Measurements from ENCODE around the gene TDRD9.

TDRD9 gene

DNA sequence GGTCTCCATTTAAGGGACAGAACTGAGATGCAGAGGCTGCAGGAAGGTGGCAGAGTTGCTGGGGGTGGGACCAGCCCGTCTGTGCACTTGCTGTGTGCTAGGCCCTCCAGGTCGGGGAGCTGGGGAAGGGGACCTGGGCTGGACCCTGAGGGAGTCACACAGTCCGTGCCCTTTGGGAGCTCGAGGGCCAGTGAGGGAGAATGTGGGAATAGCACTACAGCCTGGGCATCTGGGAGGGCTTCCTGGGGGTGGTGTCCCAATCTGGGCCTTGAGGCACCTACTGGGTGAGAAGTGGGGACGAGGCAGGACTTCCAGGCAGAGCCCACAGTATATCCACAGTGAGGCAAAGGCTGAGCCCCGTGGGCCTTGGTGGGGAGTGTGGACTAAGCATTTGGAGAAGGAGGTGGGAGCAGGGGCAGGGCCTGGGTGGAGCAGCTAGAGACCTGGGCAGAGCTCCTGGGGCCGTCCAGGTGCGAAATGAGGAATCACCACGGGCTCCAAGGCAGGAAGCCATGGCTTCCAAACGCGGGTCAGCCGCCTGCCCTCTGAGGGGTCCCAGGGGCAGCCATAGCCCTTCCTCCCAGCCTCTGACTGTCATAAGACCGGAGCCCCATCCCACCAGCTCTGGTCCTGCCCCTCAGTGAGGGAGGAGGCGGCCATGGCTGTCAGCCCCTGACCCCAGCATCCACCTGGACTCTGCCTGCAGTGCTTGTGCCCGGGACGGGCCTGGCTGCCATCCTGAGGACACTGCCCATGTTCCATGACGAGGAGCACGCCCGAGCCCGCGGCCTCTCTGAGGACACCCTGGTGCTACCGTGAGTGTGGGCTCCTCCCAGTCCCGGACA lies 163.9 kb downstream of the TDRD9 start:
- H3K4me3 ChIP-seq = no peak overlapping the region
- H3K9me3 ChIP-seq (ENCODE audit: low read depth, low read length) = no peaks in the 10 kb centered on the region
- H3K9ac ChIP-seq (ENCODE audit: insufficient read length) = no peak overlapping the region
- no peak for DNase-seq (ENCODE audit: low read depth, low spot score)
- no peak for TF ChIP-seq POLR2AphosphoS5 (IDR thresholded peaks at IDR 0.05; ENCODE audit: borderline replicate concordance, low read depth, low read length)
- TF ChIP-seq EZH2 (IDR thresholded peaks at IDR 0.05) = no peak
- no peak for TF ChIP-seq FOXP2 (optimal IDR thresholded peaks at IDR 0.05; ENCODE audit: control extremely low read depth, extremely low read length, insufficient read depth)
- H3K27ac ChIP-seq = no peak overlapping the region
- no peaks in the 10 kb centered on the region for H3K36me3 ChIP-seq (ENCODE audit: insufficient read depth, low read length)

DNA sequence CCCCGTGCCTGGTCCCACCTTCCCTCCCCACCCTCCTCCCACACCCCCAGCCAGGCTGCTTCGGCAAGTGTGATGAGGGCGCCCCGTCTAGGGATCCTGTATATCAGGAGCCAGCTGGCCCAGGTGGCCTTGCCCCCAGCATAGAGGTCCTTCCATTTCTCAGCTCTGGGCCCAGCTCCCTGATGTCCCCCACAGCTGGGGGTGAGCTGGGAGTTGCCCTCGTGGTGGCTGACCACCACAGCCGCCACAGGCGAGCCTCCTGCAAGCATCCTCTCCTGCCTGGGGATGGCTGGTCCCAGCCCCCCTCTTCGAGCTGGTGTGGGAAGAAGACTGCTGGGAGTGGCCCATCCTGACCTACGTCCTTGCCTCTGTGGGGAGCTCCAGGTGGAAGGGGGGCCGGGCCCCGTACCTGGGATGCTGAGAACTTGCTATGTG lies 164.7 kb downstream of the TDRD9 start:
- no peak for DNase-seq (ENCODE audit: low read depth, low spot score)
- H3K9ac ChIP-seq (ENCODE audit: insufficient read length) = no peak overlapping the region
- no peak for TF ChIP-seq POLR2AphosphoS5 (IDR thresholded peaks at IDR 0.05; ENCODE audit: borderline replicate concordance, low read depth, low read length)
- no peak for TF ChIP-seq FOXP2 (optimal IDR thresholded peaks at IDR 0.05; ENCODE audit: control extremely low read depth, extremely low read length, insufficient read depth)
- no peaks in the 10 kb centered on the region for H3K9me3 ChIP-seq (ENCODE audit: low read depth, low read length)
- no peaks in the 10 kb centered on the region for H3K36me3 ChIP-seq (ENCODE audit: insufficient read depth, low read length)
- H3K27ac ChIP-seq = no peak overlapping the region
- no peak overlapping the region for H3K4me3 ChIP-seq

DNA sequence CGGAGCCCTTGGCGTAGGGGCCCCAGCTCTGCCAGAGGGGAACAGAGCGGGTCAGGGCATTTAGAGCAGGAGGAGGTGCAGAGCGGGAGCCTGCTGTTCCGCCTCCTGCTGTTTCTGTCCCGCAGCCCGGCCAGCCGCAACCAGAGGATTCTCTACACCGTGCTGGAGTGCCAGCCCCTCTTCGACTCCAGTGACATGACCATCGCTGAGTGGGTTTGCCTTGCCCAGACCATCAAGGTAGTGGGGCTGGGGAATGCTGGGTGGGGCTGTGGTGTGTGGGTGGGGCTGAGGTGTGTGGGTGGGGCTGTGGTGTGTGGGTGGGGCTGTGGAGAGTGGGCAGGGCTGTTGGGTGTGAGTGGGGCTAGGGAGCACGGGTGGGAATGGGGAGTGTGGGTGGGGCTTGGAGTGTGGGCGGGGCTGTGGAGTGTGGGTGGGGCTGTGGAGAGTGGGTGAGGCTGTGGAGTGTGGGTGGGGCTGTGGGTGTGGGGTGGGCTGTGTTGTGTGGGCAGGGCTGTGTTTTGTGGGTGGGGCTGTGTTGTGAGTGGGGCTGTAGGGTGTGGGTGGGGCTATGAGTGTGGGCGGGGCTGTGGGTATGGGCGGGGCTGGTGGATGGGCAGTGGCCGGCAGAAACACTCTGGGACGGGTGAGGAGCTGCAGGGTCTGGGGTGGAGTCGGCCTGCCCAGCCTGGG lies 165.3 kb downstream of the TDRD9 start:
- Histone ChIP-seq H3K27ac (no peak overlapping the region), H3K9ac (ENCODE audit: insufficient read length) (no peak overlapping the region), H3K9me3 (ENCODE audit: low read depth, low read length) (no peaks in the 10 kb centered on the region), H3K36me3 (ENCODE audit: insufficient read depth, low read length) (no peaks in the 10 kb centered on the region), H3K4me3 (no peak overlapping the region)
- no peak for TF ChIP-seq POLR2AphosphoS5 (IDR thresholded peaks at IDR 0.05; ENCODE audit: borderline replicate concordance, low read depth, low read length)
- TF ChIP-seq EZH2 (IDR thresholded peaks at IDR 0.05) = no peak
- no peak for TF ChIP-seq FOXP2 (optimal IDR thresholded peaks at IDR 0.05; ENCODE audit: control extremely low read depth, extremely low read length, insufficient read depth)
- no peak for DNase-seq (ENCODE audit: low read depth, low spot score)

DNA sequence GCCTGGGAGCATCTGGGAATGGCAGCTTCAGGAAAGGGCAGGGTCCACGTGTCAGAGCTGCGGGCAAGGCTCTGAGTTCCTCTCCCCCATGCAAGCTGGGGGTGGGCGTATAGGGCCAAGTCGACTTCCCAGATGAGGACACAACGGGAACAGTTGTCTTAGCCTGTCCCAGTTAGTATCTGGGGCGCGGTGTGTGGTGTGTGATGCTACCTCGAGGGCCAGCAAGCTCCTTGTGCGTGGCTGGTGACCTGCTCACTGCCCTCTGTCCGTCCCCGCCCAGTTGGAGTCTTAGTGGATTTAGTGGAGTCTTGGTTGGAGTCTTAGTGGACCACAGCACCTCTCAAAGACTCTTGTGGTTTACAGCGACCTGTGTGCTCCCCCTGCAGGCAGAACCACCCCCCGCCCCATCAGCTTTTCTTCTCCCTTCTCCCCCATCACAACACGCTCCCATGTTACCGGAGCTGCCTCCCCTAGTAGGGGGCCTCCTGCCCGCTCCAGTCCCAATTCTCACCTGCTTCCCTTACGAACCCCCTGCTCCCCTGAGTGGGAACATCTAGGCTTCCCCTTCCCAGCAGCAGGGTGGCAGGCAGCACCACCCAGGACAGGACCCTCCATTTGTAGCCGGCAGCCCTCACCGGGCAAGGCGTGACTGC lies 165.9 kb downstream of the TDRD9 start:
- Histone ChIP-seq H3K36me3 (ENCODE audit: insufficient read depth, low read length) (no peaks in the 10 kb centered on the region), H3K9ac (ENCODE audit: insufficient read length) (no peak overlapping the region), H3K4me3 (peak overlapping the region; percentile 30; the same call in 1 of the 2 replicates), H3K27ac (no peak overlapping the region), H3K9me3 (ENCODE audit: low read depth, low read length) (no peaks in the 10 kb centered on the region)
- TF ChIP-seq EZH2 (IDR thresholded peaks at IDR 0.05) = no peak
- TF ChIP-seq FOXP2 (optimal IDR thresholded peaks at IDR 0.05; ENCODE audit: control extremely low read depth, extremely low read length, insufficient read depth) = no peak
- TF ChIP-seq POLR2AphosphoS5 (IDR thresholded peaks at IDR 0.05; ENCODE audit: borderline replicate concordance, low read depth, low read length) = no peak
- no peak for DNase-seq (ENCODE audit: low read depth, low spot score)

DNA sequence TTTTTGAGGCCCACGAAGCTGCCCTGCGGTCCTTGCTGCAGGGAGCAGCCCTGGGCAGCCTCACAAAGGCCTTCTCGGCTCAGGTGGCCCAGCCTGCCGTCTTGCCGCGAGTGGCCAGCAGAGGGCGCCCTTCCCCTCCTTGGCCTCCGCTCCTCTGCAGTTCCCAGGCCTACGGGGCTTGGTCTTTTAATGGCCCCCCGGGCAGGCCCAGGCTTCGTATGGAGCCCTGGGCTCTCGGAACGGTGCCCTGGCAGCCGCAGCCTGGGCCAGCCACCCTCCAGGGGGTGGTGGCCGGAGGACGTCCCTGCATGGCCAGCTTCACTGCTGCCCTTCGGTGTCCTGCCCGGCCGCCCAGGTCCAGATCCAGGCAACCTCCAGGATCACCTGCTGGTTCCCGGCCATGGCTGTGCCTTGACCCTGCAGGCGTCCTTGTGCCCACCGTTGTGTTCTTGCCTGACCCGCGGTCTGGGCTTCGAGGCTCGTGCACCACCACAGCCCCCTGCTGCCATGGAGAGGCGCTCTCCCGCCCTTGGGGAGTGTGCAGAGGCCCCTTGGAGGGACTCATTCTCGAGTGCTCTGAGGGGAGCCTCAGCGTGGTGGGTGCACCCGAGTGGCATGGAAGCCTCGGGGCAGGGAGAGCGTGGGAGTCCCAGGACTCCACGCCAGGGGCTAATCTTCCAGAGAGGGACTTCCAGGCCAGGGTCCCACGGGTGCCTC lies 166.6 kb downstream of the TDRD9 start:
- Histone ChIP-seq H3K4me3 (peak overlapping the region; percentile 30; the same call in 1 of the 2 replicates), H3K36me3 (ENCODE audit: insufficient read depth, low read length) (no peaks in the 10 kb centered on the region), H3K9ac (ENCODE audit: insufficient read length) (no peak overlapping the region), H3K27ac (no peak overlapping the region), H3K9me3 (ENCODE audit: low read depth, low read length) (no peaks in the 10 kb centered on the region)
- no peak for DNase-seq (ENCODE audit: low read depth, low spot score)
- no peak for TF ChIP-seq FOXP2 (optimal IDR thresholded peaks at IDR 0.05; ENCODE audit: control extremely low read depth, extremely low read length, insufficient read depth)
- TF ChIP-seq EZH2 (IDR thresholded peaks at IDR 0.05) = no peak
- TF ChIP-seq POLR2AphosphoS5 (IDR thresholded peaks at IDR 0.05; ENCODE audit: borderline replicate concordance, low read depth, low read length) = no peak

DNA sequence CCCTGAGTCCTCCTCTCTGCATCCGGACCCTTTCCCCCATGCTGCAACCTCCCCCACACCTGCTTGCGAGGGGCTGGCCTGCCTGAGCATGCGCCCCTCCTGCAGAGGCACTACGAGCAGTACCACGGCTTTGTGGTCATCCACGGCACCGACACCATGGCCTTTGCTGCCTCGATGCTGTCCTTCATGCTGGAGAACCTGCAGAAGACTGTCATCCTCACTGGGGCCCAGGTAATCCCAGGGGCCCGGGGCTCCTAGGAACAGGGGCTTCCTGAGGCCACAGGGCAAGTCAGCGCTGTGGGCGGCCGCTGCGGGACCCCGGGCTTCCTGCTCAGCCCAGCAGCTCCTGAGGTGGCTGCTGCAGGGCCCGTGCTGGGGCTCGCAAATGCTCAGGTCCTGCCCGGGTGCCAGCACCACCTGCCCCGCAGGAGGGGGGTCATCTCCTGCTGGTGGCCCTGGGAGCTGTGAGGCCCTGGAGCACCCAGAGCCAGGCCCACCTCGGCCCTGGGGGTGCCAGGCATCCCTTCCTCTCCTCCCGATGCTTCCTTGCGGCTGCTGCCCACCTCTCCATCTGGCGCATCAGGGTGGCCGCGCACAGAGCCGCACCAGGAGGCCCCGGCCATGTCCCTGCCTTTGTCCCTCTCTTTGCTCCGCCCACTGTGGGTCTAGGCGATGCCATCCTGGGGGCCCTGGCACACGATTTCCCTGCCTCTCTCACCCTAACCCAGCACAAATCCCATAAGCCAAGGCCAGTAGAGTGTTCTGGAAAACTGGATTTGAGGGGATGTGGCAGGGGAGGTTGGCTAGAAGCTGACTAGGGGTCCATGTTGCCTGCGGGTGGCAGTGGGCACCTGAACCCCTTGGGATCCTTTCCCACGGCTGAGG lies 167.4 kb downstream of the TDRD9 start:
- Histone ChIP-seq H3K4me3 (no peak overlapping the region), H3K9ac (ENCODE audit: insufficient read length) (no peak overlapping the region), H3K36me3 (ENCODE audit: insufficient read depth, low read length) (no peaks in the 10 kb centered on the region), H3K27ac (no peak overlapping the region), H3K9me3 (ENCODE audit: low read depth, low read length) (no peaks in the 10 kb centered on the region)
- no peak for TF ChIP-seq FOXP2 (optimal IDR thresholded peaks at IDR 0.05; ENCODE audit: control extremely low read depth, extremely low read length, insufficient read depth)
- no peak for TF ChIP-seq POLR2AphosphoS5 (IDR thresholded peaks at IDR 0.05; ENCODE audit: borderline replicate concordance, low read depth, low read length)
- no peak for TF ChIP-seq EZH2 (IDR thresholded peaks at IDR 0.05)
- DNase-seq (ENCODE audit: low read depth, low spot score) = no peak

DNA sequence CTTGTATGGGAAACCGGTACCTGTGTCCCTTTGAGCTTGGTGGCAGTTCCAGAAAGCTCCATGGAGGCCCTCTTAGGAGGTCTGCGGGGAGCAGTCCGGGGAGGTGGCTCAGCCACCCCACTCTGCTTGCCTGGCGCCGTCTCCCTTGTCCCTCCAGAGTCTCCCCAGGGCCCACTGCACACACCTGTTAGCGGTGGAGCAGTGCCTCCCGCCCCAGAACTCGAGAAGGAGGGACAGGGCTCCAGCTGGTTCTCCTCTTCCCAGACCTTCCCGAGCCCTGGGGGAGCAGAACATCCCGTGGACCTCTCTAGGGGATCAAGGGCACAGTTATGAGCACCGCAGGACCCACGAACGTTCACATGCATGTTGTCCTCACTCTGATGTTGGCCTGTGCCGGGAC lies 168.1 kb downstream of the TDRD9 start:
- H3K9ac ChIP-seq (ENCODE audit: insufficient read length) = no peak overlapping the region
- H3K27ac ChIP-seq = no peak overlapping the region
- no peaks in the 10 kb centered on the region for H3K9me3 ChIP-seq (ENCODE audit: low read depth, low read length)
- no peak for DNase-seq (ENCODE audit: low read depth, low spot score)
- no peak overlapping the region for H3K4me3 ChIP-seq
- no peak for TF ChIP-seq EZH2 (IDR thresholded peaks at IDR 0.05)
- no peak for TF ChIP-seq POLR2AphosphoS5 (IDR thresholded peaks at IDR 0.05; ENCODE audit: borderline replicate concordance, low read depth, low read length)
- no peak for TF ChIP-seq FOXP2 (optimal IDR thresholded peaks at IDR 0.05; ENCODE audit: control extremely low read depth, extremely low read length, insufficient read depth)
- H3K36me3 ChIP-seq (ENCODE audit: insufficient read depth, low read length) = no peaks in the 10 kb centered on the region
